Osteoblast (primary cell): ENCODE results near the gene SDF4. TPM values are rescaled to one million over a fixed set of nuclear protein-coding genes. Genes with fewer than 3 reads are reported as not detected.

Experiments
- DNase-seq: peaks from one replicate; pipeline ENCODE4 v3.0.0; 2011; ENCODE audit warnings: low spot score, mixed read lengths; ENCODE audit not compliant: insufficient read length; ENCODE audit errors: missing footprints
- H2AFZ ChIP-seq: 2 replicates; pipeline ENCODE4 v1.6.0; 2011; ENCODE audit warnings: mild to moderate bottlenecking, low read length
- H3K27ac ChIP-seq: 2 replicates; pipeline ENCODE4 v1.5.1; 2011; ENCODE audit warnings: mild to moderate bottlenecking, low read depth, low read length, moderate library complexity
- H3K27me3 ChIP-seq: 2 replicates; pipeline ENCODE4 v1.6.0; 2012; ENCODE audit warnings: mild to moderate bottlenecking, control low read depth, inconsistent platforms, low read length, moderate library complexity; ENCODE audit not compliant: insufficient read depth
- H3K36me3 ChIP-seq: 2 replicates; pipeline ENCODE4 v1.5.1; 2011; ENCODE audit warnings: mild to moderate bottlenecking, low read length, control low read depth, moderate library complexity; ENCODE audit not compliant: insufficient read depth
- H3K4me1 ChIP-seq: 2 replicates; pipeline ENCODE4 v1.5.1; 2011; ENCODE audit warnings: mild to moderate bottlenecking, low read length, control low read depth, moderate library complexity; ENCODE audit not compliant: insufficient read depth
- H3K4me2 ChIP-seq: 2 replicates; pipeline ENCODE4 v1.6.0; 2011; ENCODE audit warnings: mild to moderate bottlenecking, low read length; ENCODE audit not compliant: insufficient read depth
- H3K4me3 ChIP-seq: fragments of 200-600 bp; sonication (generic); 3 replicates; pipeline ENCODE4 v1.5.1; 2012; ENCODE audit warnings: mild to moderate bottlenecking, low read length, inconsistent platforms; ENCODE audit not compliant: insufficient read depth
- H3K79me2 ChIP-seq: 2 replicates; pipeline ENCODE4 v1.6.0; 2012; ENCODE audit warnings: mild to moderate bottlenecking, low read length, control low read depth, inconsistent platforms; ENCODE audit not compliant: insufficient read depth
- H3K9me3 ChIP-seq: 2 replicates; pipeline ENCODE4 v1.5.1; 2011; ENCODE audit warnings: low read depth, low read length, control low read depth
- H4K20me1 ChIP-seq: 2 replicates; pipeline ENCODE4 v1.6.0; 2012; ENCODE audit warnings: mild to moderate bottlenecking, low read length, control low read depth; ENCODE audit not compliant: insufficient read depth
- CTCF ChIP-seq: IDR thresholded peaks from 2 replicates; pipeline ENCODE4 v1.5.1; 2011; ENCODE audit warnings: mild to moderate bottlenecking, low read depth, low read length, moderate library complexity; ENCODE audit errors: extremely low read depth
- total RNA-seq: library from RNA; depleted of rRNA; stranded (reverse); fragments of >200 nt; gene quantifications from 2 replicates; pipeline ENCODE4 v1.2.3, GENCODE V29; 2012

SDF4 gene
- total RNA-seq, 1 donor = 151 TPM

GRCh38 chr1:1255078-1255477 is 23.3 kb upstream of the SDF4 start:
- Histone ChIP-seq H3K4me3 (no peak overlapping the region), H3K4me1 (no peaks in the 10 kb centered on the region), H4K20me1 (peaks cover 24% of the 10 kb centered on the region), H3K9me3 (no peaks in the 10 kb centered on the region), H3K79me2 (peaks cover 27% of the 10 kb centered on the region), H3K4me2 (no peak overlapping the region), H3K36me3 (peaks cover 54% of the 10 kb centered on the region), H3K27me3 (no peaks in the 10 kb centered on the region), H3K27ac (no peak overlapping the region), H2AFZ (no peak overlapping the region)
- DNase-seq = no peak
- TF ChIP-seq CTCF = no peak

GRCh38 chr1:1254667-1254998 is 22.8 kb upstream of the SDF4 start:
- Histone ChIP-seq H2AFZ (no peak overlapping the region), H3K36me3 (peaks cover 50% of the 10 kb centered on the region), H3K9me3 (no peaks in the 10 kb centered on the region), H3K4me1 (no peaks in the 10 kb centered on the region), H3K4me3 (no peak overlapping the region), H4K20me1 (peaks cover 21% of the 10 kb centered on the region), H3K27ac (no peak overlapping the region), H3K4me2 (no peak overlapping the region), H3K27me3 (no peaks in the 10 kb centered on the region), H3K79me2 (peaks cover 22% of the 10 kb centered on the region)
- TF ChIP-seq CTCF = no peak
- DNase-seq = no peak

- DNase-seq = no peak
- Histone ChIP-seq H4K20me1 (peaks cover 18% of the 10 kb centered on the region), H3K4me2 (no peak overlapping the region), H3K4me1 (no peaks in the 10 kb centered on the region), H3K27ac (no peak overlapping the region), H3K4me3 (no peak overlapping the region), H3K79me2 (peaks cover 18% of the 10 kb centered on the region), H3K36me3 (peaks cover 46% of the 10 kb centered on the region), H3K9me3 (no peaks in the 10 kb centered on the region), H2AFZ (no peak overlapping the region), H3K27me3 (no peaks in the 10 kb centered on the region)
- TF ChIP-seq CTCF = no peak
These were observed 22.3 kb upstream of the SDF4 start for GRCh38 chr1:1253972-1254666.

- Histone ChIP-seq H3K27ac (no peak overlapping the region), H3K36me3 (peaks cover 42% of the 10 kb centered on the region), H3K4me3 (no peak overlapping the region), H4K20me1 (peaks cover 10% of the 10 kb centered on the region), H3K79me2 (peaks cover 10% of the 10 kb centered on the region), H3K4me2 (no peak overlapping the region), H3K27me3 (no peaks in the 10 kb centered on the region), H3K4me1 (no peaks in the 10 kb centered on the region), H3K9me3 (no peaks in the 10 kb centered on the region), H2AFZ (no peak overlapping the region)
- no peak for TF ChIP-seq CTCF
- no peak for DNase-seq
These were observed 21.5 kb upstream of the SDF4 start for GRCh38 chr1:1253314-1253713.
